Head of caudate nucleus (tissue), 42 donors: ENCODE results near the gene MYLK4.

ENCODE experiments used
- DNase-seq, 42 donors: peaks; one replicate each; pipeline versions ENCODE4 v3.0.0 to v3.0.0-alpha.2; 2020 to 2021; ENCODE audit warnings: mixed read lengths in 7 of 42
- intact Hi-C: fragments of 100-400 bp; cut with DNase I; formaldehyde crosslinking; loops from one replicate; pipeline ENCODE4 v1.15.0; 2022

Gene MYLK4

DNA sequence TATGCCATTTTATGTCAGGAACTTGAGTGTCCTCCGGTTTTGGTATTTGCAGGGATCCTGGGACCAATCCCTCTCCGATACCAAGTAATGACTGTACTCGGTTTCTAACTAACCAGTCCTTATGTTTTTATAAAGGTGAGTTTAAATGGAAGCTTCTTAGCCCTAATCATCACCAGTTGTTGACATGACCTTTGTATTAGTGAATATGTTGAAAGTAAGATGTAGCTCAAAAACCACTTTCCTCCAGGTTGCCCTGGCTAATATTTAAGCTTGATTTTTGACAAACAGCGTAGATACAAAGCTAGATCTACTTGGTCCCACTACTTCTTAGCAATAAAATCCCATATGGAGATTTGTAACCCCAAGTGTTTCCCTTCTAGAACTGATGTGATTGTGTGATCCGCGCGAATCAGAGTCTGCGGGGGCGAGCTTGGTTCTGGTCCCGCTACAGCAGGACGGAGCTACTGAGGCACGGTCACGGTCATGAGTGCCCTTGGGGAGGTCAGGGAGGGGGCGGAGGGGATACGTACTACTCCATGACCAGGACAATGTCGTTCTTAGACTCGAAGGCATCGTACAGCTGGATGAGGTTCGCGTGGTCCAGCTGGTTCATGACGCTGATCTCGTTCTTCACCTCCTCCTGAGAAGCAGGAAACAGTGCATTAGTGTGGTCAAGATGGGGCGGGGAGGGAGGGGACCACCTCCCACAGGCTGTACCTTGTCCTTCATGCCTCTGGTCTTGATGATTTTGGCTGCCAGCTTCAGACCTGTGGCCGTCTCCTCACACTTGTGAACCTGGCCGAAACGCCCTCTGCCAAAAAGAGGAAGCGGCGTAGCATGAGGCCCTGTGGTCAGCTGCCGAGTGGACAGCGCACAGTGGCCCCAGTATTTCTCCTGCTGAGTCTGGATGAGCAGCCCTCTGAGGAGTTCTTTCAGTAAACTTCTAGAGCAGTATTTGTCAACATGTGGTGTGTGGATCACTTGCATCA lies 65.7 kb downstream of the MYLK4 start:
- intact Hi-C loops: no loop called here
- DNase-seq: no peak

DNA sequence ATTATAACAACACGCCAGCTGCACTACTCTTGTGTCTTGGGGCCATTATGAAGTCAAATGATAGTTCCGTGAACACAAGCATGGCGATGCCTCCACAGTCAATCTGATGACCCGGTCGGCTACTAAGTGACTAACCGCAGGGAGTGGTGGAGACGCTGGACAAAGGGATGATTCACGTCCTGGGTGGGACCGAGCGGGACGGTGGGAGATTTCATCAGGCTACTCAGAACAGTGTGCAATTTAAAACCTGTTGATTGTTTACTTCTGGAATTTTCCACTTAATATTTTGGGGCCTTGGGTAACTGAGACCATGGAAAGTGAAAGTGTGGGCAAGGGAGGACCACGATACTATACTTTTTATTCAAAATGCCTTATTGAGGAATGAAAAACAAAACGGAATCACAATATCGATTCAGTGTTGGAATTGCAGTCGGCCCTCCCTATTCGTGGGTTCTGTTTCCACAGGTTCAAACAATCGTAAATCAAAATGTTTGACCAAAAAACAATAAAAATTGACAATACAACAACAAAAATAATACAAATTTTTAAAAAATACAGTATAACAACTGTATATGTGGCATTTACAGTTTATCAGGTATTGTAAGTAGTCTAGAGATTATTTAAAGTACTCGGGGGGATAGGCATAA lies 66.5 kb downstream of the MYLK4 start:
- intact Hi-C loops: no loop called here
- no peak for DNase-seq

DNA sequence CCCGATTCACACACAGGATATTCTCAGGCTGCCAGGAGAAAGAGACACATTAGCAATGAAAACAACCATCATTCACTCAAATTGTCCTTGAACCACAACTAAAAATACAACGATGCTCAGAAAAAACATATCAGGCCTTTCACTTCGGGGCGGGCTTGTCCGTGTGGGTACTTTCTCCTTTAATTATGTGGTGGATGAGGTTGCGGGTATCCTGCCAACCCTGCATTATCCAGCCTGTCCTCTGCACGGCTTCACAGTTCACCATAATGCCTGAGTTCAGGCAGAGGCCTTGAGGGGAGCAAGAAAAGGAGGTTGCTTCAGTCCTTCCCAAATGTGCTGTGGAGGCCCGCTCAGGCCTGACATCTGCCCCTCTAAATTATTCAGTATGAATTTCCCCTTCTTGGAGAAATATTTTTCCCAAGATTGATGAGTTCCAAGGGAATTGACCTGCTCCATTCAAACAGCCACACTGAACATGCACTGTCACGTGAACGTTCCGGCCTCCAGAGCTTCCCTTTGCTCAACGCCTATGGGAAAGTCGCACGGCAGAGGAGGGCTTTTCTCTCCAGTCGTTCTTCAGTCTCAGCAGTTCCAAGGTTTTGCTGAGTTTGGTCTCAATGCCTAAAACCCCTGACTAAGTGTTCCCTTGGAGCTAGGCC lies 70.3 kb downstream of the MYLK4 start:
- DNase-seq: no peak
- intact Hi-C loops: no loop called here

DNA sequence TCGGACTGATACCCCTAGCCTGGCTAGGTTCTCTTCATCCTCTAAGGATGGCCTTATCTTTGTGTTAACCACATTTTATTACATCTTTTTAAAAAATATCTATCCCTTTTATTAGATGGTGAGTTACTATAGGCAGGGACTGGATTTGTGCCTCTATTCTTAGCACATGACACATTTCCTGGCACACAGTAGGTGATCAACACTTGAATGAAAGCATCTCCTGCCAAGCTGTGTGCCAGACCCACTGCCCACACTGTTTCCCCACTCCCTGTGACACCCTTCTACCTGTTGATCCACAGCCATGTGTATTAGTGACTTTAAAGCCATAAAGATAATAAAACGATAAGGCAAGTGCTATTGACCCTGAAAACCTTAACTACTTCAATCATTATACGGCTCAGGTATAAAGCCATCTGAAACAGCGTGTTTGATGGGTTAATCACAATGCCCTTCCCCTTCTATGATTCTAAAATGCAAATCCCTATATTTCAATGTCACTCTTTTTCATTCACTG lies 73.6 kb downstream of the MYLK4 start:
- no peak for DNase-seq
- intact Hi-C loops: no loop called here

DNA sequence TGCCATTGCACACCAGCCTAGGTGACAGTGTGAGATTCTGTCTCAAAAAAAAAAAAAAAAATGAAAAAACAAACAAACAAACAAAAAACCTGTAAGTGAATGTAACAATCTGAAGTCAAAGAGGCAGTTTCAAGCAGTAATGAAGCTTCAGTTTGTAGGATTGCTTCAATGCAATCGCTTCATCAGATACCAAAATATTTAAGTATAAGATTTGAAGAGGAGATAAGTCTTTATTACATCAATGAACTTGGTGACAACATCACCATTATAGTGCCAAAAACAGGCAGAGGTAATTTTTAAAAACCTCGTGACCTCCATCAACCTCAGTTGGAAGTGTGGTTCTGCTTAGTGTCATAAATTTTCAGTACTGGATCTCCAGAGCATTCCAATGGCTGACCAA lies 74.7 kb downstream of the MYLK4 start:
- no peak for DNase-seq
- intact Hi-C loops: no loop called here

DNA sequence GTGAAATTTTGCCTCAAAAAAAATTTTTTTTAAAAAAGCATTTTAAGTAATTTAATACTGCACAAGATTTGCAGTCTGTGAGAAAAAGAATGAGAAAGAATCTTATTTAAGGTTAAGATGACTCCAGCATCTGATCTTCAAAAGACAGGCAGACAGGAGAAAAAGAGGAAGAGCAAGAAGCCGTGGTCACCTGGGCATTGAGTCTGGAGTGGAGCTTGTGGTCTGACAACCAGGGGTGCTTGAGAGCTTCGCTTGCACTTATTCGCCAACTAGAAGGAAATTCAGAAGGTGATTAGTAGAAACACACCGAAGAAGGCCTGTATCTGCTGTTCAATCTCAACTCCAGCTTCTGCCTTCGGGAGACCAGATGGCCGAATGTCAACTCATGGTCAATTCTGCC lies 75.9 kb downstream of the MYLK4 start:
- intact Hi-C loops: no loop called here
- no peak for DNase-seq

DNA sequence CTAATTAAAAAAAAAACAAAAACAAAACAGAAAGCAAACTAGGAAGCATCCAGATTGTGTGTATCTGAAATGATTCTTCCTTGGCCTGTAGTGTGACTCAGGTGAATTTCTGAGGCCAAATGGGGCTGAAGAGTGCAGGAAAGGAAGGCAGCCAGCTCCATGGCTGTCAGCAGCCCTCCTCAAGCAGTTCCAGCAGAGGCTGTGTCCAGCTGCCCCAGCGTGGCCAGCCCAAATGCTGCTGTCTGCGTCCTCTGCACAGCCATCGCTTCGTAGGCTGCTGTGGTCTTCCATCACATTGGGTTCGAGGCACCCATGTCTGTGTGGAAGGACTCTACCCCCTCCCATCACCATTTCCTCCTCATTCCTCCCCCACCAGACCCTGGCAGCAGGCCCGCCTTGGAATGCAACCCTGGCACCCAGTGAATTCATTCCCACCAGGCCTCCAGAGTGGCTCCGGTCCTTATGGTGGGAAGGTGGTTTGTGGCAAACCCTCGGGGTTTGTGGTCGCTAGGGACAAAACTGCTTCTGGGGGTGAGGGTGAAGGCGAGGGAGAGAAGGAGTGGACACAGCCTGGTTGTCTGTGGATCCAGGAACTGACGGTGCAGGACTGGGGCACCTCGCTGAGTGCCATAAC lies 81.5 kb downstream of the MYLK4 start:
- peak in 1 of 42 donors; percentile 15 for DNase-seq
- intact Hi-C loops: no loop called here

DNA sequence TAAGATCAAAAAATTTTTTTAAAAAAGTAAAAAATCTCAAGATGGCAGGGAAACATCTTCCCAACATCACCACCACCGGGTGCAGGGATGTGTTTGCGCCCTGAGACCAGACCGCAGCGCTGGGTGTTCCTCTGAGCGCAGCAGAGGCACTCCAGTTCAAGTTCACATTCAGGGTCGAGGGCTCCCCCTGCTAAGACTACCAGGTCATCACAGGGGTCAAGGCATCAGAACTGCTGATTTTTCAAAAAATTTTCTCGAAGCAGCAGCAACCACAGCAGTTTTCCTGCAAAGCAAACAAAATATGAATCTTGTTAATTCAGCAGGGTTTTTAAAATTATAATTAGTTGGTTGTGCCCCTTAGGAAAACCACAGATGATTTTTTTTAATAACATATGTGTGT lies 83.1 kb downstream of the MYLK4 start:
- DNase-seq: no peak
- intact Hi-C loops: no loop called here

DNA sequence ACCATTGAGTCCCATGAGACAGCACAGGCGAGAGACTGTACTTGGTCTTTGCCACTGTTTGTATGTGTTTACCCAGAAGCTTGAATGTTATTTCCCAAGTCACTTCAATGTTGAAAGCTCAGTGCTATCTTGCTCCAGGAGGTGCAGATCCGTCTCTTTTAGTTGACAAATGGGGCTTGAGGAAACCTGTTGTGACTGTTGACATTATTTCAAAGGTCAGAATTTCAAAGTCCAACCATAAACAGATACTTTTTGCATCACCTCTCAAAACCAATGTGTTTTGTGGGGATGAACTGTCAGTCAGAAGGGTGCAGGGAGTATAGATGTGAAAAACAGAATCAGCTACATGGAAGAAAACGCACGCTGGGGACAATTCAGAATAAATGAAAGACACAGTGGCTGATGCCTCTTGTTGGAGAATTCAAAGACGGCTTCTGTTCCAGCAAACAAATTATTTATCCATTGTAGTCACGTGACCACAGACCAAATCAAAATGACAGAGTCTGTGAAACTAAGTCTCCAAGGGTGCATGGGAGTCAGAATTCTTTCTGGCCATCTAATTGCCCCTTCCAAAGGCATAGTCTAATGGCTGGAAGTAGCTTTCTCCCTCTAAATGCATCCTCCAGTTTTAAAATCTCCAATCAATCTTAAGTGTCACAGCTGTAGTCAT lies 83.7 kb downstream of the MYLK4 start:
- no peak for DNase-seq
- intact Hi-C loops: no loop called here

DNA sequence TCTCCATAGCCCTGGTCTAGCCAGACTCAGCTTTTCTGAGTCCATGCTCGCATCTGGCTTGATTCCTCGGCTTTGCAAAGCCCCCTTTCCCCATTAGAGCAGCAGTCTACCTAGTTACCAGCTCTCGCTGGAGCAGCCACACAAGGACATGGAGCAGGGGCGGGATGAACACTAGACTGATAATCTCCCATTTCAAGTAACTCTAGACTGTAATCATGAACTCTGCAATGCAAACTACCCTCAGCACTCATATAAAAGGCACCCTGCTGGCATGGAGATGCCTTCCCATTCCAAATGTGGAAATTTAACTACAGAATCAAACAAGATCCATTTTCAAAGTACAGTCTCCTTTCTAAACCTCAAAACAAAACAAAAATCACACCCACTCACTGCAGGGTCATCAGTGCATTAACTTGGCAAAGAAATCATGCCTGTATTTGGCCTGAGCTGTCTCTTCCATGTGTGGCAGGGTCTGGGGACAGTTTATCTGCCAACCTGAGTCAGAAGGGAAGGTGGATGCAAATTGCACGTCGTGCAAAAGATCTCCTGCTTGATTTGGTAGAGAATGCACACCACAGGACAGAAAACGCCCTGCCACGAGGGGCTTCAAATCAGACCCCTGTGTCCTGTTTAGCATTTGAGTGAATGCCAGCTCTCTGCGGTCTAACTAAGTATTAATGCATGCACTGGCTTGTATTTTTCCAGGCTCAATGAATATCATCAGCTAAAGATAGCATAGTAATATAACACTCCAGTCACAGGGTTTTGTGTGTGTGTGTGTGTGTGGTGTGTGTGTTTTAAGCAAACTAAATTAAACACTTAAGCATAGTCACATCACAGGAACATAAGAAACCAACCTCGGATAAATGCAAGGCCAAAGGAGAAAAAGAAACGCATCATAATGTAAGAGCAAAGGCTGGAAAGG lies 85.3 kb downstream of the MYLK4 start:
- intact Hi-C loops: no loop called here
- no peak for DNase-seq

DNA sequence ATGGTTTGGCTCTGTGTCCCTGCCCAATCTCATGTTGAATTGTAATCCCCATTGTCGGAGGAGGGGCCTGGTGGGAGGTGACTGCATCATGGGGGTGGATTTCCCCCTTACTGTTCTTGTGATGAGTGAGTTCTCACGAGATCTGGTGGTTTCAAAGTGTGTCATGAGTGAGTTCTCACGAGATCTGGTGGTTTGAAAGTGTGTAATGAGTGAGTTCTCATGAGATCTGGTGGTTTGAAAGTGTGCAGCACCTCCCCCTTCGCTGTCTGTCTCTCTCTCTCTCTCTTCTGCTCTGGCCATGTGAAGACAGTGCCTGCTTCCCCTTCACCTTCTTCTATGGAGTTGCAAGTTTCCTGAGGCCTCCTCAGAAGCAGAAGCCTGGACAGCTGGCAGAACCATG lies 87.6 kb downstream of the MYLK4 start:
- DNase-seq: no peak
- intact Hi-C loops: no loop called here

DNA sequence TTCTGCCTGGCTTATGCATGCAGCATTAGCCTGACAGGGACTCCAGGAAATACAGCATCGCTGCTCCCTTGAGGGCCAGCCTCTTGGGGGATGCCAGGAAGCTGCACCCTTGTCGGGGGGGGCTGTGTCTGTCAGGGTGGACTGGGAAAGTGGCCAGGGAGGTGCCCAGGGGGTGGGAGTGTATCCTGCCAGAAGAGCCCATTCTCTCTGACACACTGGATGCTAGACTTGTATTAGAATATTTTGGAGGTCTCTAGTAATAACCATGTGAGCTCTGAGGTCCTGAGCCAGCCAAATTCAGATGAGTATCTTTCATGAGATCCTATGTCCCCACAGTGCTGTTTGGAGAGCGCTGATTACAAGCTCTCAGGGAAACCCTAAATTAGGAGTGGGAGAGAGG lies 89.1 kb downstream of the MYLK4 start:
- intact Hi-C loops: no loop called here
- no peak for DNase-seq

DNA sequence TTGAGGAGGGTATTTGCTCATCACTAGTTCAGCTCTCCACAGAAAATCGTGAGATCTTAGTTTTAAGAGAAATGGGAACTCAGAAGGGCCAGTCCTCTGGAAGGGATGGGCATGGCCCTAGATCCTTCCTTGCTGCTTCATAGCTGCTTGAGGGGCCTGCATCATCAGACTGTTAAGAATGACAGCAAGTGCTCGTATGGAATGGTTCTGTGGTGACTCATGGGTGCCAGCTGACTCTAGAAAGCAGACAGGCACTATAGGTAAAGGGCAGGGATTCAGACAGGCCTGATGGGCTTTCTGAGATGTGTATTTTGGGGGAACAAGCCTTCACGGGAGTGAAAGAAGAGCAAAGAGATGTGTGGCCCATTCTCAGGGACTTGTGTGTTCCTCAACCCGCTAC lies 90.8 kb downstream of the MYLK4 start:
- no peak for DNase-seq
- intact Hi-C loops: no loop called here

DNA sequence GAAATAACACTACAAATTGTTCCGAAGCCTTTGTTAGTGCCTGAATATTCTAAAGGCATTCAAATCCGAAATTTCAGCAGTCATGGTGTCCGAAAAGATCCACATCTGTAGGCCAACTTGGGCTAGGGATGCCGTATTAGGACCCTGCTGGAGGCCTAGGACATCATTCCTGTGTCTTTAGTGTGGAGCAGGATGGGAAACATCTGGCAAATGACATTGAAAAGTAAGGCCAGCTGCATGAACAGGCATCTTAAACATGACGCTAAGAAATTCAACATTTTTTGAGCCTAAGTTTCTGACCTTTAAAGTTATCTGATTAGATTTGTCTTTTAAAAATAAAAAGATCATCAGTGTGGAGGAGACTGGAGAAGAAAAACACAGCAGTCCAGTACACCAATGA lies 91.3 kb downstream of the MYLK4 start:
- intact Hi-C loops: no loop called here
- peak in 1 of 42 donors; percentile 0 for DNase-seq

DNA sequence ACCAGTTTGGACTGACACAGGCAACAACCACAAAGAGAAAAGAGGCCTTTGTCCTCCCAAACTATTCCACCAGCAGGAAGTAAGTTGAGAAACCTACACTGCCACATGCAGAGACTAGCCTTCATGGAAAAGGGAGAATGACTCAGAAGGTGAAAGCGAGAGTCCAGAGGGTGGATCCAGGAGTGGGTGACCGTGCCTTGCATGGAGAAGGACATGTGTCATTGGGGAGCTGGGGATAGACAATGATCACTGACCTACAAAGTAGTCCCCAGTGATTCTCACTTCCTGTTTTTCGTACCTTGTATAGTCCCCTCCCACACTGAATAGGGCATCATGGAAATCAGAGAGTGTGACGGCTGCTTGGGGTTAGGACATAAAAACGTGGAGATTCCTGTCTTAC lies 91.9 kb downstream of the MYLK4 start:
- intact Hi-C loops: no loop called here
- DNase-seq: peak in 1 of 42 donors; percentile 6

DNA sequence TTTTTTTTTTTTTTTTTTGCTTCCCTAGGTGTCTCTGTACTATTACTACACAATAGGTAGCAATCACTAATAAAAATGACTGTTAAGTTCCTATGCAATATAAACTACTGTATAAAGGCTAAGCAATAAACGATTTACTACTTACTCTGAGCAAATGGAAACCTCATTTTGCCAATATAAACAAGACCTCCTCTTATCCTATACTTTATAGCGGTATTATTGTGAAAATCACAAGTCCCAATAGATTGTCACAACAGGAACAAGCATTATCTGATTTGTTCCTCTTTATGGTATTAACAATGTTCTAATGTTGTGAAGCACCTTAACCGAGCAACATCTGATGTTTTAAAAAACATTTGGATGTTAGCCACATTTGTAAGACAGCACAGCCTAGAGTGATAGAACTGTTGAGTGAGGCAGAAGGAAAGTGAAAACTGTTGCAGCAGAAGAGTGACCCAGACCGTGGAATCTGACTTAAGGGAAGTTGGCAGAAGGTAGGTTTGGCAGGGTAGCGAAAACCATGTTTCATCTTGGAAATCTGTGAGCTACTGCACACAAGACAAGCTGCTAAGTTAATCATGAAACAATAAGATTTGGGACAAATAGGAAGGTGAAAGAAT lies 94.2 kb downstream of the MYLK4 start:
- intact Hi-C loops: no loop called here

DNA sequence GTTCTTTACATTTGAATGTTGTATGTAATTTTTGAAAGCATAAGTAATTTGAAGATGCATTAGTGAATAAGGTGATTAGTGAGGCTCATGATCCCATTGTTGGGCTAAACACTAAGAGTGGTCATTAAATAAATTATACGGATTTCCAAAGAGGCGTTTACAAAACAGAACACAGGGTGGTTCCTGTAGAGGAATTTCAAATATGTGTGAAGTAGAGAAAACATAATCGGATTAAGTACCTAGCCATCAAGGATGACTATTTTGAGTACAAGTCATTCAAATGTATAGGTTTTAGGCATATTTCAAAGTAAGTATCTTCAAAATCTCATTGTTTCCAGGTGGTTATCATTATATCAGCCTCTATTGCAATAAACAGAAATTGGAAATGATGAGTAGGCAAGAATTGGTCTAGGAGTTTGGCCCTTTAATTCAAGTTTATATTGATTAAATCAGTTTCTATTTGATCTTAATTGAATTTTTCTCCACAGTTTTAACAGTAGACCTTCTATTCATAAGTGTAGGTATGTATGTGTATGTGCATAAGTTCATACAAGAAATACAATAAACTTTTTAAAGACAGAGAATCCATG lies 94.8 kb downstream of the MYLK4 start:
- no peak for DNase-seq
- intact Hi-C loops: no loop called here

More for the DNA sequence above, 94.2 kb downstream of the MYLK4 start:
- no peak for DNase-seq
